Transverse colon (tissue), 4 donors: Measurements from ENCODE around the gene MEMO1. TPM values are rescaled to one million over a fixed set of nuclear protein-coding genes. Genes with fewer than 3 reads are reported as not detected.
"Not testable (repeated sequence)": the region's sequence is repeated elsewhere in the genome, so short reads cannot be mapped to it uniquely, and the experiment has no call there.

Experiments used
- DNase-seq: peaks from one replicate; pipeline ENCODE4 v3.0.0-alpha.2; 2019
- H3K27ac ChIP-seq, 4 donors: fragments of 200-600 bp; sonication (generic); 2 replicates each; pipeline ENCODE4 v1.5.1; 2016 to 2018; ENCODE audit warnings: inconsistent platforms in 4 of 4
- H3K27me3 ChIP-seq: fragments of 200-600 bp; sonication (generic); 2 replicates; pipeline ENCODE4 v1.5.1; 2017; ENCODE audit warnings: inconsistent platforms
- H3K36me3 ChIP-seq, 4 donors: fragments of 200-600 bp; sonication (generic); 2 replicates each; pipeline ENCODE4 v1.5.1; 2017 to 2019; ENCODE audit warnings: inconsistent platforms in 4 of 4
- H3K4me1 ChIP-seq, 4 donors: fragments of 200-600 bp; sonication (generic); 2 replicates each; pipeline ENCODE4 v1.5.1; 2017 to 2020; ENCODE audit warnings: inconsistent platforms in 4 of 4
- H3K4me3 ChIP-seq, 4 donors: fragments of 200-600 bp; sonication (generic); 1 replicate in 1 of 4; 2 replicates in 3 of 4; pipeline versions ENCODE4 v1.5.1 to v1.6.1; 2017 to 2019; ENCODE audit warnings: inconsistent platforms in 4 of 4
- H3K9me3 ChIP-seq, 2 donors: fragments of 200-600 bp; sonication (generic); 2 replicates each; pipeline ENCODE4 v1.5.1; 2017 to 2019; ENCODE audit warnings: inconsistent platforms in 2 of 2
- EP300 ChIP-seq: sonication (generic); formaldehyde crosslinking; IDR thresholded peaks from one replicate; pipeline ENCODE4 v1.6.1; 2017; ENCODE audit warnings: antibody characterized with exemption, low read depth
- POLR2A ChIP-seq: fragments of 450-650 bp; IDR thresholded peaks from one replicate; pipeline ENCODE4 v1.6.1; 2016; ENCODE audit warnings: antibody characterized with exemption, mild to moderate bottlenecking, moderate library complexity
- POLR2AphosphoS5 ChIP-seq, 3 donors: sonication (generic); formaldehyde crosslinking; IDR thresholded peaks; one replicate each; pipeline ENCODE4 v1.6.1; 2016; ENCODE audit warnings: antibody characterized with exemption in 3 of 3
- WGBS, 2 donors: methylation state at CpG; one replicate each; pipeline ENCODE4 v1.1.5; 2018; ENCODE audit warnings: low coverage in 1 of 2; 5-methylcytosine and 5-hydroxymethylcytosine counted together
- in situ Hi-C, 4 donors: fragments of 200-750 bp; cut with MboI; loops; one replicate each; pipeline versions ENCODE4 v1.15.0 to v1.15.1; 2017; ENCODE audit warnings: low sequenced_read_pairs in 3 of 4, low pct_ligation_motif_present in 1 of 4, low pct_unique_long_range_greater_than_20kb in 1 of 4
- intact Hi-C: fragments of 100-400 bp; cut with DNase I; formaldehyde crosslinking; loops from one replicate; pipeline ENCODE4 v1.15.1; 2023; ENCODE audit warnings: low total_unique reads
- total RNA-seq, 4 donors: library from RNA; depleted of rRNA; stranded (reverse); fragments of >200 nt; gene quantifications; one replicate each; pipeline ENCODE4 v1.1.0, GENCODE V29; 2016
- TF ChIP-seq, protein P1 (sequence below), 5 experiments: fragments of 200-600 bp in 3 of 5; fragments of 450-650 bp in 2 of 5; sonication (generic) in 3 of 5; IDR thresholded peaks; 1 replicate in 2 of 5; 2 replicates in 3 of 5; pipeline ENCODE4 v1.5.1; 2016 to 2017; ENCODE audit warnings: antibody characterized with exemption in 5 of 5, inconsistent platforms in 3 of 5, mild to moderate bottlenecking in 2 of 5, moderate library complexity in 1 of 5

Gene MEMO1
- total RNA-seq = 10 to 100 TPM in 3 of 4 donors, 1 to 10 TPM in 1; 7.5 to 25.1 (median 17.0) TPM

DNA sequence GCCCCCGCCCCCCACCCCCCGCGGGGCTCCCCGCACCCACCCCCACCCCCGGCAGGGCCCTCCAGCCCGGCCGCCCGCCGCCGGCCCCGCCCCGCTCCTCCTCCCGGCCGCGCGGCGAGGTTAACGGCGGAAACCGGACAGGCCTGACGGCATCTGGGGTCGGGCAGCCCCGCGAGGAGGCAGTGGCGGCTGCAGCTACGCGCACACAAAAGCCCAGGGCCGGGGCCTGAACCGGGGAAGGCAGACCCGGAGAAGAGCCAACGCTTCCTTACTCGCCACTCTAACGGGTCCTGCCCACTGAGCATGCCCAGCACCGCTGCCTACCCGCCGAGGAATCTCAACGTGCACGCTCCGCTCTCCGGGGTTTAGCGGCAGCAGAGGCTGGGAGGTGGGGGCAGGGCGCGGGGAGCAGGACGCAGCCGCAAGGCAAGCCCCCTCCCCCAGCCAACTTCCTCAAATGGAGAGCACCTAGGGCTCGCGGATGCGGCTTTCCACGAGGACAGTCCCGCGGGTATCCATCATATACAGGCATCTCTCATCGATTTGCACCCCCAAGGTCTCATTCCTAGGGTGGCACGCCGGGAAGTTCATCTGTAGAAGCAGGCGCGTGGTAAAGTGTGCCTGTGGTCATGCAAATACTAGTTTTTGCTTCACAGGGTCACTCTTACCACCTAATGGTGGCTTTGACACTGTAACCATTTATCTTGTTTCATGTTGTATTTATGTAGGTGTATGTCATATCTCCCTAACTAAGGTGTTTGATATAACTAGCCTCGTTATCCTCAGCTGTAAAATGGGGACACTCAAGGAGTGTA lies at the start of gene MEMO1:
TSS of gene MEMO1 (minus strand) at position 339 of the 815 bp plus-strand sequence. CDS start 761 bp downstream, outside the sequence.
- in situ Hi-C loops = no loop called here
- Histone ChIP-seq H3K27ac (peak within 1 kb of the TSS; percentile 95 to 98 (median 96)), H3K9me3 (no peaks in the 10 kb centered on the region), H3K27me3 (no peaks in the 10 kb centered on the region), H3K4me3 (peak within 1 kb of the TSS; percentile 73 to 92 (median 84)), H3K36me3 (no peaks in the 10 kb centered on the region), H3K4me1 (peaks cover 0 to 35% (median 28%) of the 10 kb centered on the region in 4 donors)
- WGBS, 2 donors = 0% methylated on average over 35 of the region's 57 CpGs; no CpG with 5 or more reads in 1 of the 2 donors
- peak; percentile 95 for DNase-seq
- TF ChIP-seq, protein P1, sequence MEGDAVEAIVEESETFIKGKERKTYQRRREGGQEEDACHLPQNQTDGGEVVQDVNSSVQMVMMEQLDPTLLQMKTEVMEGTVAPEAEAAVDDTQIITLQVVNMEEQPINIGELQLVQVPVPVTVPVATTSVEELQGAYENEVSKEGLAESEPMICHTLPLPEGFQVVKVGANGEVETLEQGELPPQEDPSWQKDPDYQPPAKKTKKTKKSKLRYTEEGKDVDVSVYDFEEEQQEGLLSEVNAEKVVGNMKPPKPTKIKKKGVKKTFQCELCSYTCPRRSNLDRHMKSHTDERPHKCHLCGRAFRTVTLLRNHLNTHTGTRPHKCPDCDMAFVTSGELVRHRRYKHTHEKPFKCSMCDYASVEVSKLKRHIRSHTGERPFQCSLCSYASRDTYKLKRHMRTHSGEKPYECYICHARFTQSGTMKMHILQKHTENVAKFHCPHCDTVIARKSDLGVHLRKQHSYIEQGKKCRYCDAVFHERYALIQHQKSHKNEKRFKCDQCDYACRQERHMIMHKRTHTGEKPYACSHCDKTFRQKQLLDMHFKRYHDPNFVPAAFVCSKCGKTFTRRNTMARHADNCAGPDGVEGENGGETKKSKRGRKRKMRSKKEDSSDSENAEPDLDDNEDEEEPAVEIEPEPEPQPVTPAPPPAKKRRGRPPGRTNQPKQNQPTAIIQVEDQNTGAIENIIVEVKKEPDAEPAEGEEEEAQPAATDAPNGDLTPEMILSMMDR (IDR thresholded peaks at IDR 0.05) = no peak
- TF ChIP-seq POLR2AphosphoS5 (IDR thresholded peaks at IDR 0.05) (peak; percentile 56 to 85 (median 78)), POLR2A (peak; percentile 69), EP300 (peak; percentile 10)
- intact Hi-C loops = loop anchor here (5.0 kb wide), 1 partner anchor 1464 kb away; no protein-coding TSS in a partner anchor

DNA sequence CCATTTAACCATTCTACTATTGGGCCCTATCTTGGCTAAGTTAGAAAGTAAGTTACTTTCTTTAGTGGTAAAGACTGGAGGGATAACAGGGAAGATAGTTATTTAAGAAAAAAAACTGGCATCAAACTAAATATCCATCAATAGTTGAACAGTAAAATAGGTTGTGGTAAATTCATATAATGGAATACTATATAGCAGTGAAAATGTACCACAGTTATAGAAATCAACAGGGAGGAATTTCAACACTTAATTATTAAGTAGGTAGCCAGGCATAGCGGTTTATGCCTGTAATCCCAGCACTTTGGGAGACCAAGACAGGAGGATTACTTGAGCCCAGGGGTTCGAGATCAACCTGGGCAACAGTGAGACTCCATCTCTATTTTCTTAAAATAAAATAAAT lies 49.5 kb upstream of the MEMO1 start:
- in situ Hi-C loops = no loop called here

DNA sequence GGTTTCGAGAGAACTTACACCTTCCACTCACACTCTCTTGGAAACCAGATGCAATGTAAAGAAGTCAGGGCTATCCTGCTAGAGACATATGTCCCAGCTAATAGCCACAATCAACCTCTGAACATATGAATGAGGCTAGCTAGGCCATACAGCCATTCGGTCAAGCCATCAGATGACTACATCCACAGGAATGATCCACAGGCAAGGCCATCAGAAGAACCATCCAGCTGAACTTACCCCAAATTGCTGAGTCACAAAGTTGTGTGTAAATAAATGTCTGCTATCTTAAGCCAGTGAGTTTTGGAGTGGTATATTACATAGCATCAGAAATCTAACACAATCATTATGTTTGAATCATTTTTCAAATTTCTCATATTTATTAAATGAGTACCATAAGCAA lies 47.3 kb upstream of the MEMO1 start:
- intact Hi-C loops (no loop called here), in situ Hi-C loops (no loop called here)
- H3K4me3 ChIP-seq = no peak overlapping the region
- WGBS, 2 donors = 93% methylated on average over 2 of the region's 2 CpGs; no CpG with 5 or more reads in 1 of the 2 donors
- DNase-seq = no peak
- no peaks in the 10 kb centered on the region for H3K36me3 ChIP-seq
- peaks cover 0 to 9% (median 4%) of the 10 kb centered on the region in 4 donors for H3K4me1 ChIP-seq
- TF ChIP-seq POLR2A = no peak
- no peak for TF ChIP-seq POLR2AphosphoS5 (IDR thresholded peaks at IDR 0.05)
- TF ChIP-seq, protein P1 (IDR thresholded peaks at IDR 0.05) = no peak
- no peak for TF ChIP-seq EP300
- H3K9me3 ChIP-seq = no peaks in the 10 kb centered on the region
- H3K27me3 ChIP-seq = no peaks in the 10 kb centered on the region
- H3K27ac ChIP-seq = no peak overlapping the region

More for the DNA sequence above, 49.5 kb upstream of the MEMO1 start:
- no peaks in the 10 kb centered on the region for H3K36me3 ChIP-seq
- no peak overlapping the region for H3K4me3 ChIP-seq
- no peaks in the 10 kb centered on the region for H3K9me3 ChIP-seq
- H3K27me3 ChIP-seq = no peaks in the 10 kb centered on the region
- no peak for DNase-seq
- TF ChIP-seq, protein P1 (IDR thresholded peaks at IDR 0.05) = no peak
- TF ChIP-seq POLR2AphosphoS5 (IDR thresholded peaks at IDR 0.05) (no peak), POLR2A (no peak)
- peaks cover 0 to 18% (median 13%) of the 10 kb centered on the region in 4 donors for H3K4me1 ChIP-seq
- intact Hi-C loops = no loop called here
- H3K27ac ChIP-seq = no peak overlapping the region
- 92 to 96% methylated on average over 2 of the region's 2 CpGs for WGBS, 2 donors

DNA sequence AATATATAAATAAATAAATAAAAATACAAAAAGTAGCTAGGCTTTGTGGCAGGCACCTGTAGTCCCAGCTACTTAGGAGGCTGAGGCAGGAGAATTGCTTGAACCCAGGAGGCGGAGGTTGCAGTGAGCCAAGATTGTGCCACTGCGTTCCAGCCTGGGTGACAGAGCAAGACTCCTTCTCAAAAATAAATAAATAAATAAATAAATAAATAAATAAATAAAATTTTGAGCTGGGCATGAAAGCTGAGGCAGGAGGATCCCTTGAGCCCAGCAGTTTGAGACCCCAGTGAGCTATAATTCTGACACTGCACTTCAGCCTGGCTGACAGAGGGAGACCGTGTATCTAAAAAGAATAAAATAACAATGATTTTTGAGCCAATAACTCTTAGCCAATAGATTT lies 43.8 kb upstream of the MEMO1 start:
- H3K4me1 ChIP-seq, DNase-seq, in situ Hi-C loops, H3K36me3 ChIP-seq, H3K9me3 ChIP-seq, intact Hi-C loops, H3K27ac ChIP-seq, H3K4me3 ChIP-seq, H3K27me3 ChIP-seq: not testable (repeated sequence)
- WGBS, 2 donors = 79 to 89% methylated on average over 3 of the region's 3 CpGs
